CD14-positive monocyte (primary cell): Measurements from ENCODE around the gene HOXA13. TPM values are rescaled to one million over a fixed set of nuclear protein-coding genes. Genes with fewer than 3 reads are reported as not detected.
A peak's percentile ranks its signal among the peaks of the same experiment; 100 is the strongest.

Experiments used
- DNase-seq, 3 donors: peaks; one replicate each; pipeline ENCODE4 v3.0.0-alpha.2; 2011 to 2022
- H2AFZ ChIP-seq: 2 replicates; pipeline ENCODE4 v1.6.0; 2012; ENCODE audit warnings: mild to moderate bottlenecking, low read depth, low read length, inconsistent platforms; ENCODE audit not compliant: insufficient read depth, poor library complexity, severe bottlenecking
- H3K27ac ChIP-seq, 2 donors: 1 replicate in 1 of 2; 2 replicates in 1 of 2; pipeline ENCODE4 v1.5.1; 2012 to 2013; ENCODE audit warnings: low read length in 2 of 2, control low read depth in 1 of 2, inconsistent platforms in 1 of 2, low read depth in 1 of 2, mild to moderate bottlenecking in 1 of 2
- H3K27me3 ChIP-seq, 2 donors: one replicate each; pipeline versions ENCODE4 v1.6.0 to v1.6.1; 2011 to 2013; ENCODE audit warnings: low read length in 2 of 2; ENCODE audit not compliant: control insufficient read depth in 2 of 2, insufficient read depth in 2 of 2
- H3K36me3 ChIP-seq, 2 donors: replicated peaks in 1 of 2; 1 replicate in 1 of 2; 2 replicates in 1 of 2; pipeline versions ENCODE4 v1.5.1 to v1.6.1; 2012 to 2013; ENCODE audit warnings: low read length in 2 of 2, control low read depth in 1 of 2, inconsistent platforms in 1 of 2, mild to moderate bottlenecking in 1 of 2; ENCODE audit not compliant: insufficient read depth in 2 of 2, control insufficient read depth in 1 of 2
- H3K4me1 ChIP-seq, 2 donors: 1 replicate in 1 of 2; 2 replicates in 1 of 2; pipeline versions ENCODE4 v1.5.1 to v1.6.1; 2012 to 2013; ENCODE audit warnings: low read length in 2 of 2, control low read depth in 1 of 2, inconsistent platforms in 1 of 2, mild to moderate bottlenecking in 1 of 2, moderate library complexity in 1 of 2; ENCODE audit not compliant: insufficient read depth in 2 of 2, control insufficient read depth in 1 of 2
- H3K4me2 ChIP-seq: replicated peaks from 2 replicates; pipeline ENCODE3; 2012; ENCODE audit warnings: low read length, moderate library complexity, mild to moderate bottlenecking; ENCODE audit not compliant: poor library complexity, severe bottlenecking; ENCODE audit errors: extremely low read depth
- H3K4me3 ChIP-seq, 3 experiments: fragments of 200-600 bp in 1 of 3; sonication (generic) in 1 of 3; replicated peaks in 1 of 3; 1 replicate in 2 of 3; 2 replicates in 1 of 3; pipeline ENCODE4 v1.5.1; 2011 to 2013; ENCODE audit warnings: low read length in 3 of 3, mild to moderate bottlenecking in 3 of 3, control low read depth in 2 of 3, low read depth in 2 of 3, inconsistent platforms in 1 of 3, moderate library complexity in 1 of 3
- H3K79me2 ChIP-seq: 2 replicates; pipeline ENCODE4 v1.6.0; 2012; ENCODE audit warnings: mild to moderate bottlenecking, control low read depth, inconsistent platforms, low read length, moderate library complexity; ENCODE audit not compliant: insufficient read depth
- H3K9ac ChIP-seq: 2 replicates; pipeline ENCODE4 v1.6.0; 2017; ENCODE audit warnings: low read length, mild to moderate bottlenecking; ENCODE audit not compliant: insufficient read depth, poor library complexity, severe bottlenecking
- H3K9me3 ChIP-seq, 2 donors: replicated peaks in 1 of 2; 1 replicate in 1 of 2; 2 replicates in 1 of 2; pipeline versions ENCODE4 v1.5.1 to v1.6.1; 2012 to 2013; ENCODE audit warnings: low read length in 2 of 2, control low read depth in 1 of 2; ENCODE audit not compliant: control insufficient read depth in 1 of 2, insufficient read depth in 1 of 2
- H4K20me1 ChIP-seq: 2 replicates; pipeline ENCODE4 v1.6.0; 2012; ENCODE audit warnings: mild to moderate bottlenecking, low read length, control low read depth, moderate library complexity; ENCODE audit not compliant: insufficient read depth
- H3K27ac Mint-ChIP-seq, 7 donors: one replicate each; pipeline ENCODE4 v1.8.0; 2020; ENCODE audit warnings: mild to moderate bottlenecking in 7 of 7, mixed read lengths in 7 of 7, moderate library complexity in 6 of 7, inconsistent platforms in 2 of 7
- H3K27me3 Mint-ChIP-seq, 3 donors: one replicate each; pipeline ENCODE4 v1.8.0; 2021 to 2022; ENCODE audit warnings: low read depth in 3 of 3, mild to moderate bottlenecking in 3 of 3, mixed read lengths in 3 of 3, moderate library complexity in 3 of 3, inconsistent platforms in 1 of 3
- H3K36me3 Mint-ChIP-seq, 2 donors: one replicate each; pipeline ENCODE4 v1.8.0; 2020; ENCODE audit warnings: mixed read lengths in 2 of 2, inconsistent platforms in 1 of 2, mild to moderate bottlenecking in 1 of 2
- H3K4me1 Mint-ChIP-seq: one replicate; pipeline ENCODE4 v1.8.0; 2020; ENCODE audit warnings: mild to moderate bottlenecking, mixed read lengths
- H3K4me3 Mint-ChIP-seq, 2 donors: one replicate each; pipeline ENCODE4 v1.8.0; 2020; ENCODE audit warnings: mild to moderate bottlenecking in 2 of 2, mixed read lengths in 2 of 2, moderate library complexity in 1 of 2
- H3K9me3 Mint-ChIP-seq, 7 donors: one replicate each; pipeline ENCODE4 v1.8.0; 2020 to 2022; ENCODE audit warnings: mixed read lengths in 7 of 7, mild to moderate bottlenecking in 6 of 7, moderate library complexity in 6 of 7, inconsistent platforms in 2 of 7
- WGBS: methylation state at CpG from one replicate; pipeline ENCODE4 v1.1.5; 2013; ENCODE audit warnings: missing lambda C conversion rate; ENCODE audit not compliant: insufficient coverage; 5-methylcytosine and 5-hydroxymethylcytosine counted together
- intact Hi-C, 2 donors: fragments of 100-400 bp; cut with micrococcal nuclease; formaldehyde crosslinking; loops; one replicate each; pipeline versions ENCODE4 v1.15.0 to v1.15.1; 2023
- polyA plus RNA-seq, 3 donors: library from polyadenylated mRNA; depleted of rRNA in 1 of 3; unstranded in 2 of 3; stranded (reverse) in 1 of 3; fragments of 300-500 nt in 2 of 3; fragments of >200 nt in 1 of 3; fragmentation: Illumina TruSeq in 2 of 3; gene quantifications; 1 replicate in 2 of 3; 2 replicates in 1 of 3; pipeline ENCODE4 v1.2.3, GENCODE V29; 2012 to 2021
- TF ChIP-seq, protein P1 (sequence below): fragments of 200-600 bp; IDR thresholded peaks from one replicate; pipeline ENCODE4 v1.8.0; 2022; ENCODE audit warnings: antibody characterized with exemption, mild to moderate bottlenecking

HOXA13 gene
- polyA plus RNA-seq, 3 donors = not detected

DNA sequence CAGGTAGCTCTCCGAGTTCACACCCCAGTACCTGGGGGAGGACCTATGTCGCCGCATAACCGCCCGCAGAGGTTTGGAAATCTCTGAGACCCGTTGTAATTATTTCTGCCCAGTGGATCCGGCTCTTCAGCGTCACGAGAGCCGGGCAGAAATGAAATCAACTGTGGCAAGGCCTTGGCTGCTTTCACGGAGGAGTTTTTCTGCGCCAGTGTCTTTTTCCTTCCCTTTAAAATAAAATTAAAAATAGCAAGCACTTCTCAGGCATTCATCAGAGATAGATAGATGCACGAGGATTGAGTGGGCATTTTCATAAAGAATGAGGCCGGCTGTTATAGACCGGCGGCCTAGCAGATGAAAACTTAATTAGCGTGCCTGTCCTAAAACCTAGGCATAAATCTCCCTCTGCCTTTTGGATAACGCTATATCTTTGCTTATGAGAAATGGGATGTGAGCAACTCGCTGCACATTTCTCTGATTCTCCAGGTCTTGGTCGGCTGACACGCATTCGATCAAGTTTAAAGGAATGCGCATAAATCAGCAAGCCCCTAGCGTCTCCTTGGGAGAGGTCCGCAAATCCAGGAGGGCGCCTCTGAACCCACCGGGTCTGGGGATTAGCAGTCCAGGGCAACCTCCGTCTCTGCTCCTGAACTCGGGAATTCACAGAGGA, 6.4 kb downstream of the HOXA13 start:
- peaks cover 50% of the 10 kb centered on the region for H3K4me1 Mint-ChIP-seq
- H3K4me1 ChIP-seq = peaks cover 29 to 32% of the 10 kb centered on the region in 2 donors

DNA sequence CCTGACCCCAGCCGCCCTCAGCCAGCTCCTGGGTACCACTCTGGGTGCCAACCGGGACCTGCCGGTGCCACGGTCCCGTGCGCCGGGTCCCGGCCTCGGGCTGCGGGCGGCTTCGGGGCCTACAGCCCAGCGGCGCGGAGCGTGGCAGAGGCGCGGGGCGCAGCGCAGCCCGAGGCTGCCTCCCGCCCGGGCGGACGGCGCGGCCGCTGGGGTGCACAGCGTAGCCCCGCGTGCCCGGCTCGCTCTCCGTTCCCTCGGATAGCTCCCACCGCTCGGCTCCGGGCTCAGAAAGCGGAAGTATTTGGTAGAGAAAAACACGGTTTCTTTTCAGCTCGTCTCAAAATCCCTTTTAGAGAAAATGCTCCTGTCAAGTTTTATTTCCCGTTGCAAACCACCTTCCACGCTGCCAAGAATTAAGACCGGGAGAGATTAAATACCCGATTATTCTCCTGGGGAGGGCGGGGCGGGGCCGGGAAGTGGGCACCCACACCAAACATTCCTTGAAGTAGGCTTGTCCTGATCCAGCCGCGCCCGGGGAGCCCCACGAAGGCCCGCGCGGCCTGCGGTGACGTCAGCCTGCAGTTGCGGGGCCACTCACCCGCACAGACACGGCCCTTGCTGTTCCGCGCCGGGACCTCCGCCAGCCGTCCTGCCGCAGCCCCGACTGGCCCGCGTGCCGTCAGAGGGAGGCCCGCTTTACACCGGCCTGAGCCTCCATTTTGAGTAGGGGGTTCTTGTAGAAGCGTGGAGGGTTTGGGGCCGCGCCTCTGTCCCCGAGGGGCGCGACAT, 7.2 kb downstream of the HOXA13 start:
- WGBS = 2% methylated on average over 61 of the region's 78 CpGs
- Histone ChIP-seq H2AFZ (peak overlapping the region; percentile 65), H3K79me2 (no peaks in the 10 kb centered on the region), H3K36me3 (no peaks in the 10 kb centered on the region), H3K4me3 (peak overlapping the region; percentile 20 to 70 (median 31)), H3K4me2 (peak overlapping the region; percentile 84), H3K9ac (no peak overlapping the region), H3K27me3 (peaks cover 95 to 98% of the 10 kb centered on the region in 2 donors), H4K20me1 (no peaks in the 10 kb centered on the region), H3K27ac (no peak overlapping the region), H3K9me3 (peaks cover 12 to 59% of the 10 kb centered on the region in 2 donors), H3K4me1 (peaks cover 36 to 39% of the 10 kb centered on the region in 2 donors)
- Mint-ChIP-seq H3K27me3 (peaks cover 91 to 94% (median 93%) of the 10 kb centered on the region in 3 donors), H3K4me3 (peak overlapping the region; percentile 71 to 89), H3K27ac (peak overlapping the region in 1 of 7 donors; percentile 40), H3K9me3 (peaks cover 0 to 51% (median 31%) of the 10 kb centered on the region in 7 donors), H3K4me1 (peaks cover 50% of the 10 kb centered on the region), H3K36me3 (peaks cover 15 to 23% of the 10 kb centered on the region in 2 donors)
- TF ChIP-seq, protein P1, sequence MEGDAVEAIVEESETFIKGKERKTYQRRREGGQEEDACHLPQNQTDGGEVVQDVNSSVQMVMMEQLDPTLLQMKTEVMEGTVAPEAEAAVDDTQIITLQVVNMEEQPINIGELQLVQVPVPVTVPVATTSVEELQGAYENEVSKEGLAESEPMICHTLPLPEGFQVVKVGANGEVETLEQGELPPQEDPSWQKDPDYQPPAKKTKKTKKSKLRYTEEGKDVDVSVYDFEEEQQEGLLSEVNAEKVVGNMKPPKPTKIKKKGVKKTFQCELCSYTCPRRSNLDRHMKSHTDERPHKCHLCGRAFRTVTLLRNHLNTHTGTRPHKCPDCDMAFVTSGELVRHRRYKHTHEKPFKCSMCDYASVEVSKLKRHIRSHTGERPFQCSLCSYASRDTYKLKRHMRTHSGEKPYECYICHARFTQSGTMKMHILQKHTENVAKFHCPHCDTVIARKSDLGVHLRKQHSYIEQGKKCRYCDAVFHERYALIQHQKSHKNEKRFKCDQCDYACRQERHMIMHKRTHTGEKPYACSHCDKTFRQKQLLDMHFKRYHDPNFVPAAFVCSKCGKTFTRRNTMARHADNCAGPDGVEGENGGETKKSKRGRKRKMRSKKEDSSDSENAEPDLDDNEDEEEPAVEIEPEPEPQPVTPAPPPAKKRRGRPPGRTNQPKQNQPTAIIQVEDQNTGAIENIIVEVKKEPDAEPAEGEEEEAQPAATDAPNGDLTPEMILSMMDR = no peak
- peak; percentile 64 to 73 (median 72) for DNase-seq
- intact Hi-C loops = loop anchor here (5.0 to 10.0 kb wide), 3 partner anchors 385 to 732 kb away; no protein-coding TSS in a partner anchor

More for the DNA sequence above, 6.4 kb downstream of the HOXA13 start:
- Histone ChIP-seq H2AFZ (peak overlapping the region; percentile 65), H3K4me2 (peak overlapping the region; percentile 84), H3K27ac (no peak overlapping the region), H3K79me2 (no peaks in the 10 kb centered on the region), H3K9ac (no peak overlapping the region), H3K36me3 (no peaks in the 10 kb centered on the region), H3K27me3 (peaks cover 95 to 98% of the 10 kb centered on the region in 2 donors), H3K9me3 (peaks cover 6 to 59% of the 10 kb centered on the region in 2 donors), H3K4me3 (peak overlapping the region; percentile 20 to 70 (median 31)), H4K20me1 (no peaks in the 10 kb centered on the region)
- TF ChIP-seq, protein P1 = no peak
- 7% methylated on average over 25 of the region's 29 CpGs for WGBS
- H3K36me3 Mint-ChIP-seq = peaks cover 8 to 21% of the 10 kb centered on the region in 2 donors
- H3K27ac Mint-ChIP-seq = no peak overlapping the region
- peaks cover 0 to 51% (median 26%) of the 10 kb centered on the region in 7 donors for H3K9me3 Mint-ChIP-seq
- DNase-seq = no peak
- intact Hi-C loops = loop anchor here (5.0 to 10.0 kb wide), 3 partner anchors 384 to 731 kb away; no protein-coding TSS in a partner anchor
- peaks cover 91 to 94% (median 93%) of the 10 kb centered on the region in 3 donors for H3K27me3 Mint-ChIP-seq
- H3K4me3 Mint-ChIP-seq = peak overlapping the region; percentile 71 to 89
